ENCODE measurements around the gene GALNTL6. TPM values are rescaled to one million over a fixed set of nuclear protein-coding genes. Genes with fewer than 3 reads are reported as not detected.

GALNTL6 gene
- total RNA-seq, 1 donor from 2014 or later = not detected

GRCh38 chr4:172105918-172106317 is 292.7 kb downstream of the GALNTL6 start:
- intact Hi-C loops (cut with micrococcal nuclease) = no loop called here

- intact Hi-C loops (cut with micrococcal nuclease) = no loop called here
Observed at GRCh38 chr4:172109466-172109865, 296.3 kb downstream of the GALNTL6 start.

DNA sequence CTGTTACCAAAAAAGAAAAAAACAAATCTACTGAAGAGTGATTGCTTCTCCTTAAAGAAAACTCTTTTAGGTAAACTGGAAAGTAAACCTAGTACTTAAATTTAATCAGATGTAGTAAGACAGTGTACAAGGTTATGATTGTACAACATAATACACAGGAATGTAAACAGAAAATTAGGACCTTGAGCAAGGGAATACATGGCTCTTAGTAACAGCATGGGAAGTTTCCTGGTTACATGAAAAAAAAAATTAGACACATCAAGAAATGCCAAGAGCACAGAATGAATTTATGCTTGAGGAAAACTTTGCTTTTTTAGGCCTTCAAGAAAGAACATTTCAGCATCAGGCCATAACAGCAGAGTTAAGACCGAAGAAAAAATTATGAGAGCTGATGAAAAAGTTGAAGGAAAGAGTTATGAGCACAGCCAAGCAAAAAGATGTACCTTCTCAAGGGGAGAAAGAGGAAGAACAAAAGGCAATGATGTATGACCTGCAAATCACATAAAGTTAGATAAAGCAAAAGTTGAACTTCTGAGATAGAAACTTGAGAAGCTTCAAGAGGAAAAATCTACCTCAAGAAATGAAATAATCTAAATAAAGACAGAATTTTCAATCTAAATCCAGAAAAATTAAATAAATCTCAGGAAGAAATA is 311.6 kb downstream of the GALNTL6 start:
- intact Hi-C loops (cut with micrococcal nuclease) = no loop called here

- intact Hi-C loops (cut with micrococcal nuclease) = no loop called here
Observed at GRCh38 chr4:172125443-172125842, 312.2 kb downstream of the GALNTL6 start.

DNA sequence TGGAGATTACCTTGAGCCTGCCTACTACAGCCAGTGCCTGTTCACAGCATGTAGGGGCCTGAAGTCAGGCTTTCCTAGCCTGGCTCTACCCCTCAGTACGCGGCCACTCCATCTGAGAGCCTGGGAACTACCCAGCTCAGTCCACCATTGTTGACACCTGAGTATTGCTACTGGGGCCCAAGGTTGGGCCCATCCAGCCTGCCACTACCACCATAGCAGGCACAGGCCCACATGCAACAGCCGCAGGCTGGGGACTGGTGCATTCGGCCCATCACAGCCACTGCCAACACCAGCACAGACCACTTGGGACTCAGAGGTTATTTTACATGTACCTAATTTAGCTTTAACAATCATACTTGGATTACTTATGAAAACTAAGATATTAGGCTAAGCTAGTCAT is 314.0 kb downstream of the GALNTL6 start:
- intact Hi-C loops (cut with micrococcal nuclease) = no loop called here

DNA sequence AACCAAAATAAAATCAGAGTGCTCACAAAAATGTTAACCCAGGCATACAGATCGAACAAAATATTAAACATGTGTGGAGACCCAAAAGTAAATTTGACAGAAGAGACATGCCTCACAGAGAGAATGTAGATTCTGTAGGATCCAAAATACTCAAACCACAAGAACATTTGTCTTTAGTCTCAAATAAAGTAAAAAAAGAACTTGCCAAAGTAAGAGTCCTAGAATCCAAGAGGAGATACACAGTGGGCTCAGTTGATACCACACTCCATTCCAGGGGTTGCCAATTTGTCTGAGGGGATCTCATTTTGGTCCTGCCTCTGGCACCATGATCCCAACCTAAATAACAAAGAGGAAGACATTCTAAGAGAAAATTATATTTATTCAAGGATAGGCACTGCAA is 316.4 kb downstream of the GALNTL6 start:
- intact Hi-C loops (cut with micrococcal nuclease) = no loop called here

DNA sequence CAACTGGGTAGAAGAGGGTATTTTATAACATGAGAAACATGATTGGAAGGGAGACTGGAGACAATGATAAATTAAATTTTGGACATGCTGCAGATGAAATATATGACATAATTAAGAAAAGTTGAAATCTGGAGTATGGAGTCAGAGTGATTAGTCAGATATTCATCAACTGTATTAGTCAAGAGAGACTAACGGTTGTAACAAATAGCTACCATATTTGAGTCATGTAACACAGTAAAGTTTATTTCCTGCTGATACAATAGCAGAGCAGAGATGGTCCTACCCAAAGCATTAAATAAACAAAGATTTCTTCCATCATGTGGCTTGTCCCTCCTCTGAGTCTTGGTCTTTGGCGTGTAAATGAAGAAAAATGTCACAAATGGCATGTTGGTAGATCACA is 321.3 kb downstream of the GALNTL6 start:
- intact Hi-C loops (cut with micrococcal nuclease) = no loop called here

DNA sequence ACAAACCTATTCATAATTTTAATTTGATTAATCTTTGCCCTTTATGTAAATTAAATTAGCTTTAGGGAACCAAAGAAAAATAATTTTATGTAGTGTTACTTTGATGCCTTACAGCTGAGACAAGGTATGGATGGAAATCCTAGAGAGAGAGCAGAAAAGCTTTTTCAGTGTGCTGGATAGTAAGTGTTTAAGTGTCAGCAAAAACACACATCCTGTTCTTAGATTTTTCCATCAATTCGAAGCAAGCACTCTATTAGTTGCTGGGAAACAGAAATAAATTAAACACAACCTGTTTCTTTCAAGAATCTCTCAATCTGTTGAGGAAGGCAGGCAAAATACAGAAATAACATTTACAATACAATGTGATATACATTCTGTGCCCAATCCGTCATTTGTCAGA is 327.8 kb downstream of the GALNTL6 start:
- intact Hi-C loops (cut with micrococcal nuclease) = no loop called here

- intact Hi-C loops (cut with micrococcal nuclease) = no loop called here
Observed at GRCh38 chr4:172142281-172142741, 329.1 kb downstream of the GALNTL6 start.

DNA sequence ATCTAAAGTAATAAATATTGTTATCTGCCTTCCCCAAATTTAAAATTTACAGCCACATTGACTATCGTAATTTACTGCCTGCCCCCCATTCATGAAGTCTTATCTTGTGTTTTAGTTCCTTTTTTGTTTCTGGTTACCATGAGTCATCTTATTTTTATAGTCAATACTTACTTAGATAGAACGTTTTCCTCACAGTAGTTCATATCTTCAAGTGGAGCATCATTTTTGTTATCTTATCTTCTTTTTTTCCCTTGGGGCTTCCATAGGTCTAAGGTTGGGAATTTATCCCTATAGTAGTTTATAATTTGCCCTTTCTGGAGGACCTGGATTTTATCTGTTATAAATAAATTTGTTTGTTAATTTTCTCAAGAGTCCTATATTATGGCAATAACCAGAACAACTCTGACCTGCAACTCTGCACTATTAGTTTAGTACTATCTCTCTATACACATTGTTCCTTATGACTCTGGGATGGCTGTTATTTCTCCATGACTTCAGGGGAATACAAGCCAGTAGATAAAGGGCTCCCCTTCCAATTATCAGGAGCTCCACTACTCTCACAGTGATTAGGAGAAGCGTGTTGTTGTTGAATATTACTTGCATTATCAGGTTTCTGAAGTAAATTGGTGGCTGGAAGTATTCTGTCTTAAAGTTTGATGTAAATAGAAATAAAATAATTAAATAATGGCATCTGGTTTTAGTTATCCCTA is 330.6 kb downstream of the GALNTL6 start:
- intact Hi-C loops (cut with micrococcal nuclease) = no loop called here

DNA sequence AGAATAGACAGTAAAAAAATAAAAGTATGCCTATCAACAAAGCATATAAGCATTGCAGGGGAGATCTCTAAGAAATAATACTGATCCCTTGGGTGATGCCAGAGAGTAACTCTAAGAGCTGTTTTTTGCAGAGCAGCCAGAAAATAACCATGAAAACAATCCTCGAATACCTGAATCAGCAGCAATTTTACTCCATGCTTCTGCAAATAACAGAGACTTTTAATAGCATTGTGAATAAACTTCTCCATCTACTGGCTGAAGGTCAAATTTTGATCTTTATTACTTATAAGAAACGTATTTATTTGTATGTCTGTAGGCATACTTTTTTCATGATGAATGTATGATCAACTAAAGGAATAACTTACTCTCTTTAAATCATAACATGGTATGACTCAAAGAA is 334.5 kb downstream of the GALNTL6 start:
- intact Hi-C loops (cut with micrococcal nuclease) = no loop called here

DNA sequence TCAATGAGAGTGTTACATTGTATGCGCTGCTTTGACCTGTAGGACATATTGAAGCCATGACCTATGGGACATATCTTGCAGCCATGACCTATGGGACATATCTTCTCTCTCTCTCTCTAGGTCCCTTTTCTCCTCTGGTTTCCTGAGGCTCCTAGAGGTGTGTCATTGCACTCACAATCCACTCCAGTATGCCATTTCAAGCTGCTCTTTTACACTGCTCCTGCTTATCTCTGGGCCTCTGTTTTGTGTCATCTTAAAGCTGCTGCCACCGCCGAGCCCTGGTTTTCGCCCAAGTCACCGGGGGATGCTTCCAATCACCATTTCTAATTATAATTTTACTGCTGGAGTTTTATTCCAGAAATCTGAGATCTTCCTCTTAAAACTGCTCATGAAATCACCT is 336.1 kb downstream of the GALNTL6 start:
- intact Hi-C loops (cut with micrococcal nuclease) = no loop called here

GRCh38 chr4:172152284-172152683 is 339.1 kb downstream of the GALNTL6 start:
- intact Hi-C loops (cut with micrococcal nuclease) = no loop called here

- intact Hi-C loops (cut with micrococcal nuclease) = no loop called here
Observed at GRCh38 chr4:172153719-172154118, 340.5 kb downstream of the GALNTL6 start.

DNA sequence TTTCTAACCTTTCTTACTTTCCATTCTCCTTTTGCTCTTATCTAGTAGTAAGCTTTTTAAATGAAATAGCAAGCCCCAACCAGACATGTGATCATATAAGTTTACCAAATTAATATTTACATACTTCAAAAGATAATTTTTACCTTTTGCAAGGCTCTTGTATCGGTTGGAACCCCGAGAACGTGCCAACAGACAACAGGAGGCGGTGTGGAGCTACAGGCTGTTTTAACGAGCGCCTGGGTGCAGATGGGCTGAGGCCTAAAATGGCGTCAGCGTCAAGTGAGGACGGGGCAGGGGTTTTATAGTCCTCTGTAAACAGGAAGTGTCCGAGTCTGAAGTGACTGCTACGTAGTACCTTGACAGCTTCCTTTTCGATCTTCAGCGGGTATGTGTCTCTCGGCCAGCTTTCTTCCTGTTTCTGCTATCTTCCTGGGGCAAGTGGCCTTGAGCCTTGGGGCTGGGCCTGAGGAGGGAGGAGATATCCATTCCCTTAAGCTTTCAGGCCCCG is 342.7 kb downstream of the GALNTL6 start:
- intact Hi-C loops (cut with micrococcal nuclease) = no loop called here

GRCh38 chr4:172157946-172158345 is 344.7 kb downstream of the GALNTL6 start:
- intact Hi-C loops (cut with micrococcal nuclease) = no loop called here

DNA sequence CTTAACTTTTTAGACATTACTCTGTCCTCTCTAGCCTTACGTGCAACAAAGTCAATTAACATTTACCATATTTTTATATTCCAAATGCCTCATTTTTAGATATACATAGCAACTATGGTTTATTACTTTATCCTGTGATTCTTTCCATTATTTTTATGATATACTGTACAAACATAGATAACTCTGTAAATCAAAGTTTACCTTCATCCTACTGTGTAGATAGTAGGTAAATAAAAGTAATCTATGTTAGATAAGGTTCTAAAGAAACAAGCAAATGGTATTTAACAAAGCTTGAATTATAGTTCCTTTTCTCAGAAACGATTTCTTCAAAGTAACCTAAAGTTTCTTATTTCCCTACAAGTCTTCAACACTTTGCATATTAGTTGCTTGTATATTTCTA is 350.0 kb downstream of the GALNTL6 start:
- intact Hi-C loops (cut with micrococcal nuclease) = no loop called here

- intact Hi-C loops (cut with micrococcal nuclease) = no loop called here
Observed at GRCh38 chr4:172168888-172169287, 355.7 kb downstream of the GALNTL6 start.

DNA sequence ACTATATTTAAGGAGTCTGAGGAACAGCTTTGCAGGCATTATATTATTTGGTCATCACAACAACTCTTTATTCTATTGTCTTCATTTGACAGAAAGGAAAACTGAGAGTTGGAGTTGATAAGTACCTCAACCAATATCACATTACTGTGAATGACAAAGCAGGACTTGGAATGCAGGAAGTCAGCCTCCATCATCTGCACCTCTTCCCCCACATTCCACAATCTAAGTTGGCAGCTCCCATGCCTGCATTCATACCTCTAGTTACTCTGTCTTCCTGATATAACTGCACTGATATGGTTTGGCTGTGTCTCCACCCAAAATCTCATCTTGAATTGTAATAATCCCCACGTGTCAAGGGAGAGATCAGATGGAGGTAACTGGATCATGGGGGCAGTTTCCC is 356.7 kb downstream of the GALNTL6 start:
- intact Hi-C loops (cut with micrococcal nuclease) = no loop called here

DNA sequence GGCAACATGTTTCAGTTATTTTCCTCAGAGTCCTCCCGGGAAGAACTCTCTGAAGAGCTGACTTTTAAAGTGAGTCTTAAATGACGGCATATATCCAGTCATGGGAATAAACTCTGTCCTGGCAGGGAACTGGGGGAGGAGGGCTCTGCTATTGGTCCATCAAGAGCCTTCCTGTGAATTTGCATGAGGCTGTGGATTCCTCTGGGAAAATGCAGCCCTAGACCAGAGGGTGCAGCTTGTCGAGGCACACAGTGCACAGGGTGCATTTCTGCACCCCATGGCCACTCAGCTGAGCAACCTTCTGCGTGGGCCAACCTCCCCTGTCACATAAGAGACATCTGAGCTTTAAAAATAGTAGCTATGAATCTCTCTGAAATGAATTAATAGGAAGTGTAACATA is 360.0 kb downstream of the GALNTL6 start:
- intact Hi-C loops (cut with micrococcal nuclease) = no loop called here

DNA sequence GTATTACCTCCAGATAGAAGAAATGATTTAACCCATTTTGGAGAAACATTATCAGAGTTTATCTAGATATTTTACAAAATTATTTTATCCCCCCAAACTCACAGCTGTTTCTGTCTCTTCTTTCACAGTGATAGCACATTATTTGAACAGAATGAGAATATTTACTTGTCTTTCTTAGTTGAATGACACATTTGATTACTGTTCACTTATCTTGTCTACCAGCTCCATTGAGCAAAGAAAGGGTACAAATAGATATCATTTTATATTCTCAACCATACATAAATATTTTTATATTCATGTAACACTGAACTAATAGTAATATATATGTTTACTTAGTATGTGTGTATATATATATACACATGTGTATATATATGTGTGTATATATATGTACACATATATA is 364.2 kb downstream of the GALNTL6 start:
- intact Hi-C loops (cut with micrococcal nuclease) = no loop called here

DNA sequence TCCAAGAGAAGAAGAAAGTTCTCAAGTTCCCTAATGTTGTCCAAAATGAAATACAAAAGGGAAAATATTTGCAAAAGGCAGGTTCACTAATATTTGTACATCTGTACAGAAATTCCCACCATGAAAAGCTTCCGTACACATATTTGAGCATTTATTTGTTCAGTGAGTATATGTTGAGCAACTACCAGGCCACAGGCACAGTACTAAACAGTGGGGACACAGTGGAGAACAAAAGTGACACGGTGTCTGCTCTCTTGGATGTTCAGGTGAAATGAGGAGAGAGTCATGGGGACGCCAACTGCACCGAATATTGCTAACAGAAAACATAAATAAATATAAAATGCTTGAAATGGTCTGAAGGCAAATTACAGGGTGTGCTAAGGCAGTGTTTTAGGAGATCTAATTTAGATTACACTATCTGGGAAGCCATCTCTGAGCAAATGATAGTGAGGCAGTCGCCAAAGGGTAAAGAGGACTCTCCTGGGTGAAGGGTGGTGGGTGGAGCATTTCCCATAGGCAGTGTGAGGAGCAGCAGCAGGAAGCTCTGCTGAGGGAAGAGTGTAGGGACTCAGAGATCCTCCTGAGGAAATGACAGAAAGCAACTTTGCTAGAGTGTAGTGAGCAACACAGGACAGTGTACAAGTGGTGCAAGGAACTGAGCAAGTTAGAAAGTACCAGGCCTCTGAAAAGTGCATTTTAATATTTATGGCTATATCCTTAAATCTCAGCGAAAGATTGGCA is 375.2 kb downstream of the GALNTL6 start:
- intact Hi-C loops (cut with micrococcal nuclease) = no loop called here

Data from T-helper 1 cell treated with Interleukin-12 subunit alpha and Interleukin-12 subunit beta and Interleukin-4 antibody, amounts not matched to agents 30 ng/mL and 1 ng/mL, for 36 hours (primary cell).